ENCODE measurements around the gene IL12RB1. TPM values are rescaled to one million over a fixed set of nuclear protein-coding genes. Genes with fewer than 3 reads are reported as not detected.

IL12RB1 gene
- total and polyA plus RNA-seq, 2 of the 13 experiments (the other 11 are each of a cell fraction or from before 2014, with no cell fraction given): 0.03 to 0.04 TPM

DNA sequence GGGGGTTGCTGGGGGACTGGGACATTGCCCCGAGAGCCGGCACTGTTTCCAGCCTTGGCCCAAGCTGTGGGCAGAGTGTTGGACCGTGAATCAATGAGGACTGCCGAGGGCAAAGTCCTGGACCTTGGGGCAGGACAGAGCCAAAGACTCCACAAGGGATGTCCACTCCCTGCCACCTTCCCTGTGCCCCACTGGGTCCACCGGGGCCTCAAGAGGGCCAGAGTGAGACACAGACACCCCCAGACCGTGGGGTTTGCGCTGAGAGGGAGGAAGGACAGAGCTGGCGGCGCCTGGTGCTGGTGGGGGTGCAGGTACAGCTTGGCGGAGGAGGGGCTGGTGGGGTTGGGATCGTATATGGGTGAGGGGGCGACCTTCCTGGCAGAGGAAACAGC, 22.6 kb upstream of the IL12RB1 start (continued):
- TF ChIP-seq, protein P1, sequence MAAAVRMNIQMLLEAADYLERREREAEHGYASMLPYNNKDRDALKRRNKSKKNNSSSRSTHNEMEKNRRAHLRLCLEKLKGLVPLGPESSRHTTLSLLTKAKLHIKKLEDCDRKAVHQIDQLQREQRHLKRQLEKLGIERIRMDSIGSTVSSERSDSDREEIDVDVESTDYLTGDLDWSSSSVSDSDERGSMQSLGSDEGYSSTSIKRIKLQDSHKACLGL (CRISPR knock-in tag; IDR thresholded peaks at IDR 0.05): no peak
- TF ChIP-seq ZBTB7A (CRISPR knock-in tag; IDR thresholded peaks at IDR 0.05) (0 out of 2 replicates have a peak, but pooled peaks have one; percentile 38), ZC3H13 (CRISPR knock-in tag; IDR thresholded peaks at IDR 0.05) (no peak), ZNF775 (CRISPR knock-in tag; IDR thresholded peaks at IDR 0.05; ENCODE audit: borderline replicate concordance) (no peak), PRMT3 (CRISPR knock-in tag; IDR thresholded peaks at IDR 0.05; ENCODE audit: borderline replicate concordance, low read depth) (no peak), KDM2A (CRISPR knock-in tag; IDR thresholded peaks at IDR 0.05; ENCODE audit: borderline replicate concordance, low read depth) (0 out of 2 replicates have a peak, but pooled peaks have one; percentile 14), ZNF644 (CRISPR knock-in tag; IDR thresholded peaks at IDR 0.05; ENCODE audit: low read depth) (peak; percentile 82; the same call in 1 of the 2 replicates), MYC (CRISPR knock-in tag; IDR thresholded peaks at IDR 0.05; ENCODE audit: borderline replicate concordance) (0 out of 2 replicates have a peak, but pooled peaks have one; percentile 29), DMAP1 (CRISPR knock-in tag; IDR thresholded peaks at IDR 0.05) (peak; percentile 65; the same call in 1 of the 2 replicates), ZNF605 (CRISPR knock-in tag; IDR thresholded peaks at IDR 0.05) (peak; percentile 57; the same call in 1 of the 2 replicates), MED1 (CRISPR knock-in tag; IDR thresholded peaks at IDR 0.05) (peak; percentile 65; the same call in 1 of the 2 replicates), SP4 (CRISPR knock-in tag; IDR thresholded peaks at IDR 0.05) (no peak), ZNF12 (CRISPR knock-in tag; IDR thresholded peaks at IDR 0.05) (no peak)
- TF ChIP-seq, protein P2, sequence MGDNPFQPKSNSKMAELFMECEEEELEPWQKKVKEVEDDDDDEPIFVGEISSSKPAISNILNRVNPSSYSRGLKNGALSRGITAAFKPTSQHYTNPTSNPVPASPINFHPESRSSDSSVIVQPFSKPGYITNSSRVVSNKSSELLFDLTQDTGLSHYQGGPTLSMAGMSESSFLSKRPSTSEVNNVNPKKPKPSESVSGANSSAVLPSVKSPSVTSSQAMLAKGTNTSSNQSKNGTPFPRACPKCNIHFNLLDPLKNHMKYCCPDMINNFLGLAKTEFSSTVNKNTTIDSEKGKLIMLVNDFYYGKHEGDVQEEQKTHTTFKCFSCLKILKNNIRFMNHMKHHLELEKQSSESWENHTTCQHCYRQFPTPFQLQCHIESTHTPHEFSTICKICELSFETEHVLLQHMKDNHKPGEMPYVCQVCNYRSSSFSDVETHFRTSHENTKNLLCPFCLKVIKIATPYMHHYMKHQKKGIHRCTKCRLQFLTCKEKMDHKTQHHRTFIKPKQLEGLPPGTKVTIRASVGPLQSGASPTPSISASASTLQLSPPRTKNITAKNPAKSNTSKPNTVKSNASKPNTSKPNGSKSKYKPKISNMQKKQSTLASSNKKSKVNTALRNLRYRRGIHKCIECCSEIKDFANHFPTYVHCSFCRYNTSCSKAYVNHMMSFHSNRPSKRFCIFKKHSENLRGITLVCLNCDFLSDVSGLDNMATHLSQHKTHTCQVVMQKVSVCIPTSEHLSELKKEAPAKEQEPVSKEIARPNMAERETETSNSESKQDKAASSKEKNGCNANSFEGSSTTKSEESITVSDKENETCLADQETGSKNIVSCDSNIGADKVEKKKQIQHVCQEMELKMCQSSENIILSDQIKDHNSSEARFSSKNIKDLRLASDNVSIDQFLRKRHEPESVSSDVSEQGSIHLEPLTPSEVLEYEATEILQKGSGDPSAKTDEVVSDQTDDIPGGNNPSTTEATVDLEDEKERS (CRISPR knock-in tag; IDR thresholded peaks at IDR 0.05): peak; percentile 93
- TF ChIP-seq, protein P3, sequence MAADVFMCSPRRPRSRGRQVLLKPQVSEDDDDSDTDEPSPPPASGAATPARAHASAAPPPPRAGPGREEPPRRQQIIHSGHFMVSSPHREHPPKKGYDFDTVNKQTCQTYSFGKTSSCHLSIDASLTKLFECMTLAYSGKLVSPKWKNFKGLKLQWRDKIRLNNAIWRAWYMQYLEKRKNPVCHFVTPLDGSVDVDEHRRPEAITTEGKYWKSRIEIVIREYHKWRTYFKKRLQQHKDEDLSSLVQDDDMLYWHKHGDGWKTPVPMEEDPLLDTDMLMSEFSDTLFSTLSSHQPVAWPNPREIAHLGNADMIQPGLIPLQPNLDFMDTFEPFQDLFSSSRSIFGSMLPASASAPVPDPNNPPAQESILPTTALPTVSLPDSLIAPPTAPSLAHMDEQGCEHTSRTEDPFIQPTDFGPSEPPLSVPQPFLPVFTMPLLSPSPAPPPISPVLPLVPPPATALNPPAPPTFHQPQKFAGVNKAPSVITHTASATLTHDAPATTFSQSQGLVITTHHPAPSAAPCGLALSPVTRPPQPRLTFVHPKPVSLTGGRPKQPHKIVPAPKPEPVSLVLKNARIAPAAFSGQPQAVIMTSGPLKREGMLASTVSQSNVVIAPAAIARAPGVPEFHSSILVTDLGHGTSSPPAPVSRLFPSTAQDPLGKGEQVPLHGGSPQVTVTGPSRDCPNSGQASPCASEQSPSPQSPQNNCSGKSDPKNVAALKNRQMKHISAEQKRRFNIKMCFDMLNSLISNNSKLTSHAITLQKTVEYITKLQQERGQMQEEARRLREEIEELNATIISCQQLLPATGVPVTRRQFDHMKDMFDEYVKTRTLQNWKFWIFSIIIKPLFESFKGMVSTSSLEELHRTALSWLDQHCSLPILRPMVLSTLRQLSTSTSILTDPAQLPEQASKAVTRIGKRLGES (CRISPR knock-in tag; IDR thresholded peaks at IDR 0.05; ENCODE audit: borderline replicate concordance): no peak
- TF ChIP-seq, protein P4, sequence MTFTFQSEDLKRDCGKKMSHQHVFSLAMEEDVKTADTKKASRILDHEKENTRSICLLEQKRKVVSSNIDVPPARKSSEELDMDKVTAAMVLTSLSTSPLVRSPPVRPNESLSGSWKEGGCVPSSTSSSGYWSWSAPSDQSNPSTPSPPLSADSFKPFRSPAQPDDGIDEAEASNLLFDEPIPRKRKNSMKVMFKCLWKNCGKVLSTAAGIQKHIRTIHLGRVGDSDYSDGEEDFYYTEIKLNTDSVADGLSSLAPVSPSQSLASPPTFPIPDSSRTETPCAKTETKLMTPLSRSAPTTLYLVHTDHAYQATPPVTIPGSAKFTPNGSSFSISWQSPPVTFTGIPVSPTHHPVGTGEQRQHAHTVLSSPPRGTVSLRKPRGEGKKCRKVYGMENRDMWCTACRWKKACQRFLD (CRISPR knock-in tag; IDR thresholded peaks at IDR 0.05; ENCODE audit: borderline replicate concordance): no peak
- TF ChIP-seq, protein P5, sequence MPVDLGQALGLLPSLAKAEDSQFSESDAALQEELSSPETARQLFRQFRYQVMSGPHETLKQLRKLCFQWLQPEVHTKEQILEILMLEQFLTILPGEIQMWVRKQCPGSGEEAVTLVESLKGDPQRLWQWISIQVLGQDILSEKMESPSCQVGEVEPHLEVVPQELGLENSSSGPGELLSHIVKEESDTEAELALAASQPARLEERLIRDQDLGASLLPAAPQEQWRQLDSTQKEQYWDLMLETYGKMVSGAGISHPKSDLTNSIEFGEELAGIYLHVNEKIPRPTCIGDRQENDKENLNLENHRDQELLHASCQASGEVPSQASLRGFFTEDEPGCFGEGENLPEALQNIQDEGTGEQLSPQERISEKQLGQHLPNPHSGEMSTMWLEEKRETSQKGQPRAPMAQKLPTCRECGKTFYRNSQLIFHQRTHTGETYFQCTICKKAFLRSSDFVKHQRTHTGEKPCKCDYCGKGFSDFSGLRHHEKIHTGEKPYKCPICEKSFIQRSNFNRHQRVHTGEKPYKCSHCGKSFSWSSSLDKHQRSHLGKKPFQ (CRISPR knock-in tag; IDR thresholded peaks at IDR 0.05; ENCODE audit: insufficient replicate concordance): no peak
- TF ChIP-seq, protein P6, sequence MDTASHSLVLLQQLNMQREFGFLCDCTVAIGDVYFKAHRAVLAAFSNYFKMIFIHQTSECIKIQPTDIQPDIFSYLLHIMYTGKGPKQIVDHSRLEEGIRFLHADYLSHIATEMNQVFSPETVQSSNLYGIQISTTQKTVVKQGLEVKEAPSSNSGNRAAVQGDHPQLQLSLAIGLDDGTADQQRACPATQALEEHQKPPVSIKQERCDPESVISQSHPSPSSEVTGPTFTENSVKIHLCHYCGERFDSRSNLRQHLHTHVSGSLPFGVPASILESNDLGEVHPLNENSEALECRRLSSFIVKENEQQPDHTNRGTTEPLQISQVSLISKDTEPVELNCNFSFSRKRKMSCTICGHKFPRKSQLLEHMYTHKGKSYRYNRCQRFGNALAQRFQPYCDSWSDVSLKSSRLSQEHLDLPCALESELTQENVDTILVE (CRISPR knock-in tag; IDR thresholded peaks at IDR 0.05): no peak
- TF ChIP-seq, protein P7, sequence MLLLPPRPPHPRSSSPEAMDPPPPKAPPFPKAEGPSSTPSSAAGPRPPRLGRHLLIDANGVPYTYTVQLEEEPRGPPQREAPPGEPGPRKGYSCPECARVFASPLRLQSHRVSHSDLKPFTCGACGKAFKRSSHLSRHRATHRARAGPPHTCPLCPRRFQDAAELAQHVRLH (CRISPR knock-in tag; IDR thresholded peaks at IDR 0.05; ENCODE audit: borderline replicate concordance, low read depth): no peak
